H1 (cell line): ENCODE measurements around the gene FOXC2. TPM values are rescaled to one million over a fixed set of nuclear protein-coding genes. Genes with fewer than 3 reads are reported as not detected.

Experiments
- CTCF ChIA-PET: fragments of 300-600 bp; sonication (Branson Sonifier 250); formaldehyde crosslinking; loops from one replicate; lab custom pipeline; 2021; ENCODE audit not compliant: partially characterized antibody; lab: Charles Lee
- POLR2A ChIA-PET: fragments of 300-600 bp; sonication (Branson Sonifier 250); formaldehyde crosslinking; loops from one replicate; lab custom pipeline; 2021; ENCODE audit warnings: inconsistent platforms; ENCODE audit not compliant: partially characterized antibody; lab: Charles Lee
- DNase-seq, 2 experiments: peaks; one replicate each; pipeline versions ENCODE4 v3.0.0 to v3.0.0-alpha.2; 2010 to 2022; ENCODE audit warnings: low spot score in 2 of 2, low read depth in 1 of 2, mixed read lengths in 1 of 2
- FAIRE-seq: peaks from 2 replicates; lab custom pipeline; 2011; peaks lifted over from hg19 to GRCh38; lab: Jason Lieb, UNC
- H2AFZ ChIP-seq: 2 replicates; pipeline ENCODE4 v1.8.1; 2012; ENCODE audit warnings: low read length, inconsistent platforms
- H2AK5ac ChIP-seq: 2 replicates; pipeline ENCODE4 v1.6.1; 2013; ENCODE audit warnings: low read depth, low read length
- H2BK120ac ChIP-seq: replicated peaks from 2 replicates; pipeline ENCODE3; 2013; ENCODE audit warnings: low read depth, low read length, inconsistent platforms
- H2BK12ac ChIP-seq: 2 replicates; pipeline ENCODE4 v1.6.1; 2013; ENCODE audit warnings: low read depth, low read length
- H2BK15ac ChIP-seq: 2 replicates; pipeline ENCODE4 v1.6.1; 2013; ENCODE audit warnings: low read length
- H2BK20ac ChIP-seq: 2 replicates; pipeline ENCODE4 v1.6.1; 2013; ENCODE audit warnings: low read length
- H2BK5ac ChIP-seq: 2 replicates; pipeline ENCODE4 v1.6.1; 2013; ENCODE audit warnings: low read depth, low read length
- H3K14ac ChIP-seq: 2 replicates; pipeline ENCODE4 v1.6.1; 2013; ENCODE audit warnings: inconsistent platforms; ENCODE audit not compliant: insufficient read length
- H3K18ac ChIP-seq: 2 replicates; pipeline ENCODE4 v1.6.1; 2013; ENCODE audit warnings: low read length; ENCODE audit errors: extremely low read depth
- H3K23ac ChIP-seq: 2 replicates; pipeline ENCODE4 v1.6.1; 2013; ENCODE audit warnings: inconsistent platforms; ENCODE audit not compliant: insufficient read length
- H3K23me2 ChIP-seq: 2 replicates; pipeline ENCODE4 v1.6.1; 2013; ENCODE audit warnings: low read depth, low read length
- H3K27ac ChIP-seq: 2 replicates; pipeline ENCODE4 v1.6.1; 2011; ENCODE audit warnings: low read depth, low read length, inconsistent platforms
- H3K27me3 ChIP-seq, 4 experiments: replicated peaks in 1 of 4; 1 replicate in 1 of 4; 2 replicates in 3 of 4; pipeline versions ENCODE4 v1.6.1 to v1.8.1; 2011 to 2013; ENCODE audit warnings: low read length in 3 of 4, mild to moderate bottlenecking in 3 of 4, inconsistent platforms in 2 of 4, mixed read lengths in 2 of 4, moderate library complexity in 1 of 4; ENCODE audit not compliant: control insufficient read depth in 3 of 4, insufficient read depth in 3 of 4; ENCODE audit errors: extremely low read depth in 1 of 4
- H3K36me3 ChIP-seq, 4 experiments: 2 replicates each; pipeline versions ENCODE4 v1.6.1 to v1.8.1; 2011 to 2013; ENCODE audit warnings: mild to moderate bottlenecking in 4 of 4, low read length in 3 of 4, moderate library complexity in 2 of 4, control low read depth in 1 of 4, inconsistent platforms in 1 of 4; ENCODE audit not compliant: insufficient read depth in 4 of 4, control insufficient read depth in 2 of 4
- H3K4ac ChIP-seq: replicated peaks from 2 replicates; pipeline ENCODE3; 2013; ENCODE audit warnings: low read length, low read depth, mixed read lengths, inconsistent platforms; ENCODE audit not compliant: insufficient read length
- H3K4me1 ChIP-seq, 4 experiments: replicated peaks in 1 of 4; 1 replicate in 1 of 4; 2 replicates in 3 of 4; pipeline versions ENCODE4 v1.6.1 to v1.8.1; 2011 to 2013; ENCODE audit warnings: low read length in 3 of 4, inconsistent platforms in 2 of 4, mixed read lengths in 1 of 4; ENCODE audit not compliant: insufficient read depth in 4 of 4, control insufficient read depth in 3 of 4
- H3K4me2 ChIP-seq, 2 experiments: 2 replicates each; pipeline versions ENCODE4 v1.6.1 to v1.8.1; 2011 to 2013; ENCODE audit warnings: low read depth in 2 of 2, low read length in 2 of 2, control low read depth in 1 of 2, inconsistent platforms in 1 of 2, mild to moderate bottlenecking in 1 of 2; ENCODE audit not compliant: insufficient read depth in 1 of 2
- H3K4me3 ChIP-seq, 4 experiments: fragments of 200-600, 300-600 bp in 1 of 4; sonication (generic), shearing (Covaris generic), sonication (Bioruptor Twin) in 1 of 4; 2 replicates each; pipeline versions ENCODE4 v1.5.1 to v1.8.1; 2011 to 2016; ENCODE audit warnings: low read length in 4 of 4, low read depth in 3 of 4, control low read depth in 2 of 4, inconsistent platforms in 2 of 4, mild to moderate bottlenecking in 2 of 4, mixed read lengths in 1 of 4, moderate library complexity in 1 of 4; ENCODE audit not compliant: insufficient read depth in 2 of 4; ENCODE audit errors: extremely low read depth in 1 of 4
- H3K56ac ChIP-seq: replicated peaks from 2 replicates; pipeline ENCODE3; 2013; ENCODE audit warnings: low read depth, mild to moderate bottlenecking, mixed read lengths, low read length, inconsistent platforms; ENCODE audit not compliant: insufficient read length
- H3K79me1 ChIP-seq: 2 replicates; pipeline ENCODE4 v1.6.1; 2013; ENCODE audit warnings: low read depth, low read length, control low read depth
- H3K79me2 ChIP-seq, 2 experiments: 2 replicates each; pipeline versions ENCODE4 v1.6.1 to v1.8.1; 2012 to 2013; ENCODE audit warnings: low read length in 2 of 2, mild to moderate bottlenecking in 2 of 2, inconsistent platforms in 1 of 2; ENCODE audit not compliant: insufficient read depth in 2 of 2, control insufficient read depth in 1 of 2
- H3K9ac ChIP-seq, 4 experiments: replicated peaks in 1 of 4; 1 replicate in 1 of 4; 2 replicates in 3 of 4; pipeline versions ENCODE4 v1.6.1 to v1.8.1; 2011 to 2013; ENCODE audit warnings: low read depth in 3 of 4, low read length in 3 of 4, control low read depth in 2 of 4, mild to moderate bottlenecking in 2 of 4, moderate library complexity in 2 of 4, inconsistent platforms in 1 of 4; ENCODE audit errors: extremely low read depth in 1 of 4
- H3K9me3 ChIP-seq, 2 experiments: 2 replicates each; pipeline versions ENCODE4 v1.6.1 to v1.8.1; 2012 to 2013; ENCODE audit warnings: mild to moderate bottlenecking in 2 of 2, moderate library complexity in 2 of 2, control low read depth in 1 of 2, inconsistent platforms in 1 of 2, low read depth in 1 of 2, low read length in 1 of 2, mixed read lengths in 1 of 2; ENCODE audit not compliant: insufficient read depth in 2 of 2
- H4K20me1 ChIP-seq, 2 experiments: replicated peaks in 1 of 2; 2 replicates each; pipeline versions ENCODE3 to v1.8.1; 2011 to 2013; ENCODE audit warnings: inconsistent platforms in 2 of 2, low read length in 2 of 2, mild to moderate bottlenecking in 1 of 2; ENCODE audit not compliant: insufficient read depth in 2 of 2, control insufficient read depth in 1 of 2
- H4K5ac ChIP-seq: 2 replicates; pipeline ENCODE4 v1.6.1; 2013; ENCODE audit warnings: low read length, low read depth, mixed read lengths, inconsistent platforms; ENCODE audit not compliant: insufficient read length
- H4K8ac ChIP-seq: 2 replicates; pipeline ENCODE4 v1.8.0; 2013; ENCODE audit warnings: mild to moderate bottlenecking, moderate library complexity, low read length, inconsistent platforms; ENCODE audit not compliant: insufficient read depth; ENCODE audit errors: extremely low read depth
- H4K91ac ChIP-seq: replicated peaks from 2 replicates; pipeline ENCODE3; 2013; ENCODE audit warnings: low read length, mixed read lengths, inconsistent platforms; ENCODE audit not compliant: insufficient read length
- TEAD4 ChIP-seq: IDR thresholded peaks from 2 replicates; pipeline ENCODE4 v1.6.1; 2012; ENCODE audit warnings: low read depth, low read length, inconsistent platforms, mixed read lengths
- WGBS, 2 experiments: shearing (Covaris generic) in 1 of 2; methylation state at CpG; one replicate each; pipeline versions ENCODE4 v1.1.6 to v1.1.7; 2013 to 2015; ENCODE audit warnings: low lambda C conversion rate in 2 of 2, mixed read lengths in 2 of 2, inconsistent platforms in 1 of 2, low coverage in 1 of 2, missing lambda C conversion rate in 1 of 2; ENCODE audit not compliant: insufficient replicate concordance in 2 of 2, insufficient coverage in 1 of 2, insufficient read length in 1 of 2; ENCODE audit errors: extremely low coverage in 1 of 2, missing lambda C conversion rate in 1 of 2; 5-methylcytosine and 5-hydroxymethylcytosine counted together
- polyA plus RNA-seq, 7 experiments: library from polyadenylated mRNA; depleted of rRNA in 3 of 7; stranded (reverse) in 5 of 7; unstranded in 2 of 7; fragments of >200 nt in 5 of 7; fragments of 200-250 nt in 2 of 7; gene quantifications; 1 replicate in 5 of 7; 2 replicates in 1 of 7; 4 replicates in 1 of 7; pipeline versions ENCODE4 v1.2.1 to v1.2.3, GENCODE V29; 2011 to 2013; ENCODE audit warnings: missing spikeins in 2 of 7, mixed read lengths in 2 of 7
- total RNA-seq: library from RNA; stranded (reverse); fragmentation: NEBNext Ultra II Directional; extraction: Animal tissue kit (Norgen Biotek cat#: 25700); gene quantifications from 2 replicates; pipeline ENCODE4 v1.2.1, GENCODE V29; 2021

FOXC2 gene
- total and polyA plus RNA-seq, 2 of the 8 experiments (the other 6 are each of a cell fraction or from before 2014, with no cell fraction given), result 0.09 TPM; not detected in 1

- H3K4me2 ChIP-seq, result no peak overlapping the region
- H3K4me3 ChIP-seq, result no peak overlapping the region
- POLR2A ChIA-PET, result no interaction called here
- H3K4me1 ChIP-seq, result no peaks in the 10 kb centered on the region; a peak in 1 of 7 replicates
- no peak overlapping the region for H3K14ac ChIP-seq
- H3K36me3 ChIP-seq, result no peaks in the 10 kb centered on the region
- H4K91ac ChIP-seq, result no peak overlapping the region
- H4K20me1 ChIP-seq, result peaks cover 0 to 8% of the 10 kb centered on the region in 2 experiments
- TF ChIP-seq TEAD4, result no peak
- TF ChIP-seq, all 59 proteins: peak for 0
- Histone ChIP-seq H3K56ac (no peak overlapping the region), H3K9me3 (no peaks in the 10 kb centered on the region), H3K79me2 (no peaks in the 10 kb centered on the region), H2AK5ac (no peak overlapping the region), H2BK120ac (no peak overlapping the region), H4K5ac (no peak overlapping the region), H4K8ac (no peak overlapping the region), H3K4ac (no peak overlapping the region), H3K27ac (no peak overlapping the region), H3K18ac (no peak overlapping the region), H2BK20ac (no peak overlapping the region), H3K27me3 (peaks cover 0 to 3% (median 0%) of the 10 kb centered on the region in 4 experiments; a peak in 3 of 7 replicates), H2BK15ac (no peak overlapping the region), H3K23ac (no peak overlapping the region), H3K9ac (no peak overlapping the region), H2BK12ac (no peak overlapping the region), H2AFZ (no peak overlapping the region), H3K79me1 (no peaks in the 10 kb centered on the region), H2BK5ac (no peak overlapping the region), H3K23me2 (peaks cover 17% of the 10 kb centered on the region; the same call in 1 of the 2 replicates)
- DNase-seq, result no peak
- WGBS, 2 experiments, result 92% methylated on average over 4 of the region's 4 CpGs; no CpG with 5 or more reads in 1 of the 2 experiments
- no peak for FAIRE-seq
- CTCF ChIA-PET, result interaction anchor here (0.5 to 1.4 kb wide), 3 partner anchors 14 to 177 kb away, joined by 3 to 6 read pairs (median 4); no protein-coding TSS in a partner anchor
Observed at GRCh38 chr16:86590501-86591144, 24.0 kb downstream of the FOXC2 start.
